ENCODE measurements around the gene GNG10. TPM values are rescaled to one million over a fixed set of nuclear protein-coding genes. Genes with fewer than 3 reads are reported as not detected.

Gene GNG10
- total and polyA plus RNA-seq, 9 of the 15 experiments (the other 6 are each of a cell fraction or from before 2014, with no cell fraction given) = 13.1 to 37.8 (median 28.4) TPM

- TF ChIP-seq SAFB2 (IDR thresholded peaks at IDR 0.05; ENCODE audit: borderline replicate concordance, low read depth, low read length, severe bottlenecking) (no peak), STAT6 (CRISPR knock-in tag; IDR thresholded peaks at IDR 0.05) (no peak), GTF2F1 (IDR thresholded peaks at IDR 0.05; ENCODE audit: low read depth, low read length) (no peak), NR2C1 (IDR thresholded peaks at IDR 0.05) (no peak), NR2C1 (tag; IDR thresholded peaks at IDR 0.05) (no peak), ZNF212 (CRISPR knock-in tag; IDR thresholded peaks at IDR 0.05) (no peak), E2F8 (IDR thresholded peaks at IDR 0.05; ENCODE audit: low read depth, partially characterized antibody) (no peak), HNRNPUL1 (IDR thresholded peaks at IDR 0.05; ENCODE audit: low read length) (no peak), CREBBP (IDR thresholded peaks at IDR 0.05; ENCODE audit: low read depth, low read length) (no peak), HMGN3 (IDR thresholded peaks at IDR 0.05; ENCODE audit: borderline replicate concordance, extremely low read depth, insufficient read length, low read depth, low read length) (peak; percentile 75), CGGBP1 (CRISPR knock-in tag; IDR thresholded peaks at IDR 0.05) (no peak), SNRNP70 (optimal IDR thresholded peaks at IDR 0.05; ENCODE audit: low read depth, low read length) (no peak), ZNF165 (CRISPR knock-in tag; IDR thresholded peaks at IDR 0.05; ENCODE audit: borderline replicate concordance) (no peak), FOXO4 (CRISPR knock-in tag; IDR thresholded peaks at IDR 0.05) (no peak), CBFA2T3 (IDR thresholded peaks at IDR 0.05) (peak; percentile 48), PML (IDR thresholded peaks at IDR 0.05; ENCODE audit: low read length) (no peak), EP400 (IDR thresholded peaks at IDR 0.05) (no peak), NR2F6 (CRISPR knock-in tag; IDR thresholded peaks at IDR 0.05) (no peak), ATF3 (IDR thresholded peaks at IDR 0.05) (no peak), ATF3 (CRISPR knock-in tag; conservative IDR thresholded peaks at IDR 0.05) (no peak), SRSF1 (IDR thresholded peaks at IDR 0.05; ENCODE audit: low read depth, low read length) (no peak)
Measured at GRCh38 chr9:111661150-111661801, at the start of gene GNG10 (continued).

All from K562 (cell line).